ENCODE results near the gene DSCAML1. TPM values are rescaled to one million over a fixed set of nuclear protein-coding genes. Genes with fewer than 3 reads are reported as not detected.

Gene DSCAML1
- total and polyA plus RNA-seq, 3 donors from 2014 or later = 1.6 to 6.1 (median 3.0) TPM

GRCh38 chr11:117825538-117826189, 28.6 kb upstream of the DSCAML1 start:
- no peaks in the 10 kb centered on the region for H3K36me3 ChIP-seq (ENCODE audit: low read depth, missing control alignments)
- H3K4me1 ChIP-seq = peaks cover 39% of the 10 kb centered on the region
- TF ChIP-seq CTCF (IDR thresholded peaks at IDR 0.05) = no peak
- no peak for TF ChIP-seq POLR2A (IDR thresholded peaks at IDR 0.05)
- no peak overlapping the region for H3K27ac ChIP-seq
- WGBS, 2 donors = 90 to 95% methylated on average over 7 to 8 of the region's 8 CpGs
- no peak overlapping the region for H3K4me3 ChIP-seq
- DNase-seq = peak; percentile 10
- no peaks in the 10 kb centered on the region for H3K9me3 ChIP-seq
- intact Hi-C loops (cut with DNase I; ENCODE audit: low total_unique reads) = no loop called here
- H3K27me3 ChIP-seq = no peaks in the 10 kb centered on the region

GRCh38 chr11:117824571-117825537, 27.8 kb upstream of the DSCAML1 start, which contains the start of gene FXYD2:
Gene FXYD2, minus strand, starts transcription at chr11:117824744. Its CDS starts 66 bp downstream, at chr11:117824678.
- Histone ChIP-seq H3K36me3 (ENCODE audit: low read depth, missing control alignments) (no peaks in the 10 kb centered on the region), H3K27ac (peak within 1 kb of the TSS in 1 of 2 donors; percentile 42), H3K4me3 (no peak within 1 kb of the TSS), H3K9me3 (no peaks in the 10 kb centered on the region), H3K4me1 (peaks cover 33% of the 10 kb centered on the region), H3K27me3 (no peaks in the 10 kb centered on the region)
- DNase-seq = peak; percentile 63
- 52 to 64% methylated on average over 20 to 22 of the region's 22 CpGs for WGBS, 2 donors
- intact Hi-C loops (cut with DNase I; ENCODE audit: low total_unique reads) = no loop called here
- no peak for TF ChIP-seq POLR2A (IDR thresholded peaks at IDR 0.05)
- no peak for TF ChIP-seq CTCF (IDR thresholded peaks at IDR 0.05)

- intact Hi-C loops (cut with DNase I; ENCODE audit: low total_unique reads) = no loop called here
- H3K4me1 ChIP-seq = peaks cover 24% of the 10 kb centered on the region
- peak overlapping the region in 1 of 2 donors; percentile 42 for H3K27ac ChIP-seq
- no peaks in the 10 kb centered on the region for H3K36me3 ChIP-seq (ENCODE audit: low read depth, missing control alignments)
- no peaks in the 10 kb centered on the region for H3K9me3 ChIP-seq
- DNase-seq = peak; percentile 64
- H3K4me3 ChIP-seq = no peak overlapping the region
- TF ChIP-seq CTCF (IDR thresholded peaks at IDR 0.05) = no peak
- no peaks in the 10 kb centered on the region for H3K27me3 ChIP-seq
- whole genome bisulfite sequencing, 2 donors = 41 to 55% methylated on average over 13 of the region's 13 CpGs
Observed at GRCh38 chr11:117823946-117824420, 27.0 kb upstream of the DSCAML1 start.

- H3K27ac ChIP-seq = peak overlapping the region in 1 of 2 donors; percentile 42
- peak; percentile 12 for DNase-seq
Observed at GRCh38 chr11:117823294-117823945, 26.4 kb upstream of the DSCAML1 start.

More at GRCh38 chr11:117823294-117823945, 26.4 kb upstream of the DSCAML1 start:
- no peaks in the 10 kb centered on the region for H3K36me3 ChIP-seq (ENCODE audit: low read depth, missing control alignments)
- TF ChIP-seq CTCF (IDR thresholded peaks at IDR 0.05) = peak in 1 of 3 experiments; percentile 41
- no peak for TF ChIP-seq POLR2A (IDR thresholded peaks at IDR 0.05)
- H3K4me3 ChIP-seq = no peak overlapping the region
- 55 to 64% methylated on average over 3 to 18 of the region's 18 CpGs for WGBS, 2 donors
- intact Hi-C loops (cut with DNase I; ENCODE audit: low total_unique reads) = no loop called here
- no peaks in the 10 kb centered on the region for H3K9me3 ChIP-seq
- no peaks in the 10 kb centered on the region for H3K27me3 ChIP-seq
- H3K4me1 ChIP-seq = peaks cover 21% of the 10 kb centered on the region

Measured in testis (tissue), 3 donors.